H1 (cell line): ENCODE measurements around the gene PTPRF. TPM values are rescaled to one million over a fixed set of nuclear protein-coding genes. Genes with fewer than 3 reads are reported as not detected.

Experiments used
- CTCF ChIA-PET: fragments of 300-600 bp; sonication (Branson Sonifier 250); formaldehyde crosslinking; loops from one replicate; lab custom pipeline; 2021; ENCODE audit not compliant: partially characterized antibody; lab: Charles Lee
- POLR2A ChIA-PET: fragments of 300-600 bp; sonication (Branson Sonifier 250); formaldehyde crosslinking; loops from one replicate; lab custom pipeline; 2021; ENCODE audit warnings: inconsistent platforms; ENCODE audit not compliant: partially characterized antibody; lab: Charles Lee
- DNase-seq, 2 experiments: peaks; one replicate each; pipeline versions ENCODE4 v3.0.0 to v3.0.0-alpha.2; 2010 to 2022; ENCODE audit warnings: low spot score in 2 of 2, low read depth in 1 of 2, mixed read lengths in 1 of 2
- FAIRE-seq: peaks from 2 replicates; lab custom pipeline; 2011; peaks lifted over from hg19 to GRCh38; lab: Jason Lieb, UNC
- H2AFZ ChIP-seq: 2 replicates; pipeline ENCODE4 v1.8.1; 2012; ENCODE audit warnings: low read length, inconsistent platforms
- H2AK5ac ChIP-seq: 2 replicates; pipeline ENCODE4 v1.6.1; 2013; ENCODE audit warnings: low read depth, low read length
- H2BK120ac ChIP-seq: replicated peaks from 2 replicates; pipeline ENCODE3; 2013; ENCODE audit warnings: low read depth, low read length, inconsistent platforms
- H2BK12ac ChIP-seq: 2 replicates; pipeline ENCODE4 v1.6.1; 2013; ENCODE audit warnings: low read depth, low read length
- H2BK15ac ChIP-seq: 2 replicates; pipeline ENCODE4 v1.6.1; 2013; ENCODE audit warnings: low read length
- H2BK20ac ChIP-seq: 2 replicates; pipeline ENCODE4 v1.6.1; 2013; ENCODE audit warnings: low read length
- H2BK5ac ChIP-seq: 2 replicates; pipeline ENCODE4 v1.6.1; 2013; ENCODE audit warnings: low read depth, low read length
- H3K14ac ChIP-seq: 2 replicates; pipeline ENCODE4 v1.6.1; 2013; ENCODE audit warnings: inconsistent platforms; ENCODE audit not compliant: insufficient read length
- H3K18ac ChIP-seq: 2 replicates; pipeline ENCODE4 v1.6.1; 2013; ENCODE audit warnings: low read length; ENCODE audit errors: extremely low read depth
- H3K23ac ChIP-seq: 2 replicates; pipeline ENCODE4 v1.6.1; 2013; ENCODE audit warnings: inconsistent platforms; ENCODE audit not compliant: insufficient read length
- H3K23me2 ChIP-seq: 2 replicates; pipeline ENCODE4 v1.6.1; 2013; ENCODE audit warnings: low read depth, low read length
- H3K27ac ChIP-seq: 2 replicates; pipeline ENCODE4 v1.6.1; 2011; ENCODE audit warnings: low read depth, low read length, inconsistent platforms
- H3K27me3 ChIP-seq, 4 experiments: replicated peaks in 1 of 4; 1 replicate in 1 of 4; 2 replicates in 3 of 4; pipeline versions ENCODE4 v1.6.1 to v1.8.1; 2011 to 2013; ENCODE audit warnings: low read length in 3 of 4, mild to moderate bottlenecking in 3 of 4, inconsistent platforms in 2 of 4, mixed read lengths in 2 of 4, moderate library complexity in 1 of 4; ENCODE audit not compliant: control insufficient read depth in 3 of 4, insufficient read depth in 3 of 4; ENCODE audit errors: extremely low read depth in 1 of 4
- H3K36me3 ChIP-seq, 4 experiments: 2 replicates each; pipeline versions ENCODE4 v1.6.1 to v1.8.1; 2011 to 2013; ENCODE audit warnings: mild to moderate bottlenecking in 4 of 4, low read length in 3 of 4, moderate library complexity in 2 of 4, control low read depth in 1 of 4, inconsistent platforms in 1 of 4; ENCODE audit not compliant: insufficient read depth in 4 of 4, control insufficient read depth in 2 of 4
- H3K4ac ChIP-seq: replicated peaks from 2 replicates; pipeline ENCODE3; 2013; ENCODE audit warnings: low read length, low read depth, mixed read lengths, inconsistent platforms; ENCODE audit not compliant: insufficient read length
- H3K4me1 ChIP-seq, 4 experiments: replicated peaks in 1 of 4; 1 replicate in 1 of 4; 2 replicates in 3 of 4; pipeline versions ENCODE4 v1.6.1 to v1.8.1; 2011 to 2013; ENCODE audit warnings: low read length in 3 of 4, inconsistent platforms in 2 of 4, mixed read lengths in 1 of 4; ENCODE audit not compliant: insufficient read depth in 4 of 4, control insufficient read depth in 3 of 4
- H3K4me2 ChIP-seq, 2 experiments: 2 replicates each; pipeline versions ENCODE4 v1.6.1 to v1.8.1; 2011 to 2013; ENCODE audit warnings: low read depth in 2 of 2, low read length in 2 of 2, control low read depth in 1 of 2, inconsistent platforms in 1 of 2, mild to moderate bottlenecking in 1 of 2; ENCODE audit not compliant: insufficient read depth in 1 of 2
- H3K4me3 ChIP-seq, 4 experiments: fragments of 200-600, 300-600 bp in 1 of 4; sonication (generic), shearing (Covaris generic), sonication (Bioruptor Twin) in 1 of 4; 2 replicates each; pipeline versions ENCODE4 v1.5.1 to v1.8.1; 2011 to 2016; ENCODE audit warnings: low read length in 4 of 4, low read depth in 3 of 4, control low read depth in 2 of 4, inconsistent platforms in 2 of 4, mild to moderate bottlenecking in 2 of 4, mixed read lengths in 1 of 4, moderate library complexity in 1 of 4; ENCODE audit not compliant: insufficient read depth in 2 of 4; ENCODE audit errors: extremely low read depth in 1 of 4
- H3K56ac ChIP-seq: replicated peaks from 2 replicates; pipeline ENCODE3; 2013; ENCODE audit warnings: low read depth, mild to moderate bottlenecking, mixed read lengths, low read length, inconsistent platforms; ENCODE audit not compliant: insufficient read length
- H3K79me1 ChIP-seq: 2 replicates; pipeline ENCODE4 v1.6.1; 2013; ENCODE audit warnings: low read depth, low read length, control low read depth
- H3K79me2 ChIP-seq, 2 experiments: 2 replicates each; pipeline versions ENCODE4 v1.6.1 to v1.8.1; 2012 to 2013; ENCODE audit warnings: low read length in 2 of 2, mild to moderate bottlenecking in 2 of 2, inconsistent platforms in 1 of 2; ENCODE audit not compliant: insufficient read depth in 2 of 2, control insufficient read depth in 1 of 2
- H3K9ac ChIP-seq, 4 experiments: replicated peaks in 1 of 4; 1 replicate in 1 of 4; 2 replicates in 3 of 4; pipeline versions ENCODE4 v1.6.1 to v1.8.1; 2011 to 2013; ENCODE audit warnings: low read depth in 3 of 4, low read length in 3 of 4, control low read depth in 2 of 4, mild to moderate bottlenecking in 2 of 4, moderate library complexity in 2 of 4, inconsistent platforms in 1 of 4; ENCODE audit errors: extremely low read depth in 1 of 4
- H3K9me3 ChIP-seq, 2 experiments: 2 replicates each; pipeline versions ENCODE4 v1.6.1 to v1.8.1; 2012 to 2013; ENCODE audit warnings: mild to moderate bottlenecking in 2 of 2, moderate library complexity in 2 of 2, control low read depth in 1 of 2, inconsistent platforms in 1 of 2, low read depth in 1 of 2, low read length in 1 of 2, mixed read lengths in 1 of 2; ENCODE audit not compliant: insufficient read depth in 2 of 2
- H4K20me1 ChIP-seq, 2 experiments: replicated peaks in 1 of 2; 2 replicates each; pipeline versions ENCODE3 to v1.8.1; 2011 to 2013; ENCODE audit warnings: inconsistent platforms in 2 of 2, low read length in 2 of 2, mild to moderate bottlenecking in 1 of 2; ENCODE audit not compliant: insufficient read depth in 2 of 2, control insufficient read depth in 1 of 2
- H4K5ac ChIP-seq: 2 replicates; pipeline ENCODE4 v1.6.1; 2013; ENCODE audit warnings: low read length, low read depth, mixed read lengths, inconsistent platforms; ENCODE audit not compliant: insufficient read length
- H4K8ac ChIP-seq: 2 replicates; pipeline ENCODE4 v1.8.0; 2013; ENCODE audit warnings: mild to moderate bottlenecking, moderate library complexity, low read length, inconsistent platforms; ENCODE audit not compliant: insufficient read depth; ENCODE audit errors: extremely low read depth
- H4K91ac ChIP-seq: replicated peaks from 2 replicates; pipeline ENCODE3; 2013; ENCODE audit warnings: low read length, mixed read lengths, inconsistent platforms; ENCODE audit not compliant: insufficient read length
- BCL11A ChIP-seq, 2 experiments: IDR thresholded peaks; one replicate each; pipeline ENCODE4 v1.6.1; 2011; ENCODE audit warnings: low read depth in 2 of 2, low read length in 2 of 2, mild to moderate bottlenecking in 2 of 2
- CREB1 ChIP-seq: IDR thresholded peaks from 2 replicates; pipeline ENCODE4 v1.6.1; 2012; ENCODE audit warnings: inconsistent platforms
- KDM5A ChIP-seq: fragments of 200-600 bp; IDR thresholded peaks from 2 replicates; pipeline ENCODE4 v1.7.1; 2012; ENCODE audit warnings: mild to moderate bottlenecking, low read length, inconsistent platforms, mixed read lengths
- POLR2AphosphoS5 ChIP-seq: IDR thresholded peaks from 2 replicates; pipeline ENCODE4 v1.6.1; 2011; ENCODE audit warnings: low read depth, low read length
- SIX5 ChIP-seq: IDR thresholded peaks from 2 replicates; pipeline ENCODE4 v1.6.1; 2011; ENCODE audit warnings: mild to moderate bottlenecking, low read depth, low read length
- WGBS, 2 experiments: shearing (Covaris generic) in 1 of 2; methylation state at CpG; one replicate each; pipeline versions ENCODE4 v1.1.6 to v1.1.7; 2013 to 2015; ENCODE audit warnings: low lambda C conversion rate in 2 of 2, mixed read lengths in 2 of 2, inconsistent platforms in 1 of 2, low coverage in 1 of 2, missing lambda C conversion rate in 1 of 2; ENCODE audit not compliant: insufficient replicate concordance in 2 of 2, insufficient coverage in 1 of 2, insufficient read length in 1 of 2; ENCODE audit errors: extremely low coverage in 1 of 2, missing lambda C conversion rate in 1 of 2; 5-methylcytosine and 5-hydroxymethylcytosine counted together
- polyA plus RNA-seq, 7 experiments: library from polyadenylated mRNA; depleted of rRNA in 3 of 7; stranded (reverse) in 5 of 7; unstranded in 2 of 7; fragments of >200 nt in 5 of 7; fragments of 200-250 nt in 2 of 7; gene quantifications; 1 replicate in 5 of 7; 2 replicates in 1 of 7; 4 replicates in 1 of 7; pipeline versions ENCODE4 v1.2.1 to v1.2.3, GENCODE V29; 2011 to 2013; ENCODE audit warnings: missing spikeins in 2 of 7, mixed read lengths in 2 of 7
- total RNA-seq: library from RNA; stranded (reverse); fragmentation: NEBNext Ultra II Directional; extraction: Animal tissue kit (Norgen Biotek cat#: 25700); gene quantifications from 2 replicates; pipeline ENCODE4 v1.2.1, GENCODE V29; 2021

The PTPRF gene
- total and polyA plus RNA-seq, 2 of the 8 experiments (the other 6 are each of a cell fraction or from before 2014, with no cell fraction given) = 136 to 231 TPM

DNA sequence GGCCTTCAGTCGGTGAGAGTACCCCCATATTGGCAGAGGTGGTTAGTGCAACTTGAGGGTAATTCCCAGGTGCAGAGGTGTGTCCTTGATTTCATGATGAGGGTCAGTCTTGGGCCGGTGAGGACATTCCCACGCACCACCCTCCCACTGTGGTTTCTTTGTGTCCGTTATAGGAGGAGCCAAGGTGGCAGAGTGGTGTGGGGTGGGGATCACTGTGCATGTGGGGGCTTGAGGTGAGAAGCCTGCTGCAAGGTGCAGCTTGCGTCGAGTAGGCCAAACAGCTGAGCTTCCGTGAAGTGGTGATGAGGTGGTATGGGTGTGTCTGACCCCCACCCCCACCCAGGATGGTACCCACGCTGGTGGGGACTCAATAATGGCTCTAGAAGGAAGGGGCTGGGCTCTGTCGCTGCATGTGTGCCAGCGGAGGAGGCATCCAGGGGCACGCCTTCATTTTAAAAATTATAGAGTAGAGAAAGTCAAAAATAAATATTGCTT is 6.2 kb downstream of the PTPRF start:
- no peak for TF ChIP-seq BCL11A (IDR thresholded peaks at IDR 0.05; ENCODE audit: low read depth in 2 of 2, low read length in 2 of 2)
- no peak for TF ChIP-seq KDM5A
- no peak for TF ChIP-seq POLR2AphosphoS5
- no peak for TF ChIP-seq CREB1
- no peak for TF ChIP-seq SIX5
- no peak overlapping the region; the same call in 1 of the 2 replicates for H3K18ac ChIP-seq
- peaks cover 8 to 24% (median 21%) of the 10 kb centered on the region in 4 experiments for H3K4me1 ChIP-seq
- no peak overlapping the region for H2BK20ac ChIP-seq
- H3K23me2 ChIP-seq = peaks cover 8% of the 10 kb centered on the region; the same call in 1 of the 2 replicates
- 0 out of 2 replicates have a peak overlapping the region, but pooled peaks have one; percentile 39 for H2BK12ac ChIP-seq
- no peak overlapping the region for H3K4me3 ChIP-seq
- no peak overlapping the region for H4K5ac ChIP-seq
- peak overlapping the region in 1 of 2 experiments; percentile 17; a peak in 1 of 4 replicates for H3K4me2 ChIP-seq
- H3K27me3 ChIP-seq = peaks cover 0 to 3% (median 0%) of the 10 kb centered on the region in 4 experiments; a peak in 2 of 7 replicates
- no peak overlapping the region for H2BK15ac ChIP-seq
- peak overlapping the region; percentile 6 for H3K56ac ChIP-seq
- no peaks in the 10 kb centered on the region for H3K9me3 ChIP-seq
- no peak overlapping the region for H2AK5ac ChIP-seq
- H2BK5ac ChIP-seq = no peak overlapping the region
- H3K23ac ChIP-seq = no peak overlapping the region
- CTCF ChIA-PET = interaction anchor here (1.3 to 10.8 kb wide), 5 partner anchors 12 to 34 kb away, joined by 3 to 169 read pairs (median 5); no protein-coding TSS in a partner anchor
- no peak overlapping the region; the same call in 1 of the 2 replicates for H4K8ac ChIP-seq
- H3K4ac ChIP-seq = no peak overlapping the region
- no peak for FAIRE-seq
- no peak overlapping the region for H3K9ac ChIP-seq
- H3K27ac ChIP-seq = no peak overlapping the region
- 79% methylated on average over 11 of the region's 11 CpGs; no CpG with 5 or more reads in 1 of the 2 experiments for WGBS, 2 experiments
- no peak for DNase-seq
- H3K79me2 ChIP-seq = peaks cover 32 to 92% of the 10 kb centered on the region in 2 experiments
- H3K36me3 ChIP-seq = peaks cover 0 to 8% (median 7%) of the 10 kb centered on the region in 4 experiments; a peak in 6 of 8 replicates
- H3K79me1 ChIP-seq = peaks cover 57% of the 10 kb centered on the region
- H4K91ac ChIP-seq = no peak overlapping the region
- H2BK120ac ChIP-seq = no peak overlapping the region
- POLR2A ChIA-PET = interaction anchor here (1.2 to 15.4 kb wide), 5 partner anchors 11 to 113 kb away, joined by 3 to 270 read pairs (median 5); partner anchors contain the start of gene KDM4A
- no peak overlapping the region for H3K14ac ChIP-seq
- no peak overlapping the region for H2AFZ ChIP-seq
- H4K20me1 ChIP-seq = peaks cover 43 to 66% of the 10 kb centered on the region in 2 experiments
